Coronary artery (tissue), 2 donors: ENCODE results near the gene ZFR.

Experiments
- DNase-seq: peaks from one replicate; pipeline ENCODE4 v3.0.0-alpha.2; 2017; ENCODE audit warnings: low spot score
- H3K27ac ChIP-seq, 2 donors: fragments of 200-600 bp; sonication (generic); one replicate each; pipeline ENCODE4 v1.5.1; 2016 to 2019
- H3K4me3 ChIP-seq: fragments of 200-600 bp; sonication (generic); 2 replicates; pipeline ENCODE4 v1.5.1; 2016; ENCODE audit warnings: mild to moderate bottlenecking, moderate library complexity
- TF ChIP-seq, protein P1 (sequence below): fragments of 200-600 bp; sonication (generic); IDR thresholded peaks from one replicate; pipeline ENCODE4 v1.5.1; 2019; ENCODE audit warnings: antibody characterized with exemption

Gene ZFR

GRCh38 chr5:32363030-32363429 is 81.5 kb downstream of the ZFR start:
- TF ChIP-seq, protein P1, sequence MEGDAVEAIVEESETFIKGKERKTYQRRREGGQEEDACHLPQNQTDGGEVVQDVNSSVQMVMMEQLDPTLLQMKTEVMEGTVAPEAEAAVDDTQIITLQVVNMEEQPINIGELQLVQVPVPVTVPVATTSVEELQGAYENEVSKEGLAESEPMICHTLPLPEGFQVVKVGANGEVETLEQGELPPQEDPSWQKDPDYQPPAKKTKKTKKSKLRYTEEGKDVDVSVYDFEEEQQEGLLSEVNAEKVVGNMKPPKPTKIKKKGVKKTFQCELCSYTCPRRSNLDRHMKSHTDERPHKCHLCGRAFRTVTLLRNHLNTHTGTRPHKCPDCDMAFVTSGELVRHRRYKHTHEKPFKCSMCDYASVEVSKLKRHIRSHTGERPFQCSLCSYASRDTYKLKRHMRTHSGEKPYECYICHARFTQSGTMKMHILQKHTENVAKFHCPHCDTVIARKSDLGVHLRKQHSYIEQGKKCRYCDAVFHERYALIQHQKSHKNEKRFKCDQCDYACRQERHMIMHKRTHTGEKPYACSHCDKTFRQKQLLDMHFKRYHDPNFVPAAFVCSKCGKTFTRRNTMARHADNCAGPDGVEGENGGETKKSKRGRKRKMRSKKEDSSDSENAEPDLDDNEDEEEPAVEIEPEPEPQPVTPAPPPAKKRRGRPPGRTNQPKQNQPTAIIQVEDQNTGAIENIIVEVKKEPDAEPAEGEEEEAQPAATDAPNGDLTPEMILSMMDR: no peak
- DNase-seq: no peak
- Histone ChIP-seq H3K27ac (no peak overlapping the region), H3K4me3 (no peak overlapping the region)

GRCh38 chr5:32362527-32362926 is 82.0 kb downstream of the ZFR start:
- no peak overlapping the region for H3K4me3 ChIP-seq
- no peak for DNase-seq
- TF ChIP-seq, protein P1: no peak
- no peak overlapping the region for H3K27ac ChIP-seq

- H3K27ac ChIP-seq: no peak overlapping the region
- no peak overlapping the region for H3K4me3 ChIP-seq
- TF ChIP-seq, protein P1: no peak
- no peak for DNase-seq
These were observed 83.6 kb downstream of the ZFR start for GRCh38 chr5:32360906-32361305.

DNA sequence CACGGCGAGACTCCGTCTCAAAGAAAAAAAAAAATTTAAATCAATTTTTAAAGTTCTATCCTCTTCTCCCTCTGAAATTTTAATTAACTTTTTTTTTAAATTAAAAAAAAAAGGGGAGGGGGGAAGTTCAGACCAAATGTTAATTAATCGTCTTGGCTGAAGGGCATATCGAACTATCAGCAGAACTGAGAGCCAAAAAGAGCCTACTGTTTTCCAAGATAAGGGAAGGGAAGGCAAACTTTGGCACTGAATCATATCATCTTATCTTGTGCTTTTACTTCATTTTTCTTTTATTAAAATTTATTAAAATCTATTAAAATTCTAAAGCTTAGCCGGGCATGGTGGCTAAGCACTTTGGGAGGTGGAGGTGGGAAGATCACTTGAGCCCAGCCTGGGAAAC is 85.9 kb downstream of the ZFR start:
- no peak for DNase-seq
- TF ChIP-seq, protein P1: no peak

GRCh38 chr5:32357658-32358057 is 86.9 kb downstream of the ZFR start:
- DNase-seq: no peak
- TF ChIP-seq, protein P1: no peak
- no peak overlapping the region for H3K4me3 ChIP-seq
- no peak overlapping the region for H3K27ac ChIP-seq

More for the DNA sequence above, 85.9 kb downstream of the ZFR start:
- Histone ChIP-seq H3K4me3 (no peak overlapping the region), H3K27ac (no peak overlapping the region)

GRCh38 chr5:32355686-32356085 is 88.9 kb downstream of the ZFR start:
- TF ChIP-seq, protein P1: no peak
- no peak for DNase-seq

GRCh38 chr5:32353420-32353819 is 91.1 kb downstream of the ZFR start:
- TF ChIP-seq, protein P1: no peak
- no peak for DNase-seq
- Histone ChIP-seq H3K4me3 (no peak overlapping the region), H3K27ac (no peak overlapping the region)

More at GRCh38 chr5:32355686-32356085, 88.9 kb downstream of the ZFR start:
- Histone ChIP-seq H3K4me3 (no peak overlapping the region), H3K27ac (no peak overlapping the region)
